HT1080 (cell line): ENCODE data around the gene PDE11A. TPM values are rescaled to one million over a fixed set of nuclear protein-coding genes. Genes with fewer than 3 reads are reported as not detected.

Experiments
- DNase-seq: peaks from one replicate; pipeline ENCODE4 v3.0.0-alpha.2; 2015; ENCODE audit warnings: low read depth
- total RNA-seq: library from RNA; depleted of rRNA; stranded (reverse); fragments of >200 nt; shearing (Covaris generic); gene quantifications from 2 replicates; pipeline ENCODE4 v1.2.3, GENCODE V29; 2014

Gene PDE11A
- total RNA-seq, 1 experiment from 2014 or later = 0.42 TPM

GRCh38 chr2:177602611-177603164, 469.9 kb downstream of the PDE11A start:
- DNase-seq = no peak

- no peak for DNase-seq
Observed at GRCh38 chr2:177600917-177601316, 471.7 kb downstream of the PDE11A start.

DNA sequence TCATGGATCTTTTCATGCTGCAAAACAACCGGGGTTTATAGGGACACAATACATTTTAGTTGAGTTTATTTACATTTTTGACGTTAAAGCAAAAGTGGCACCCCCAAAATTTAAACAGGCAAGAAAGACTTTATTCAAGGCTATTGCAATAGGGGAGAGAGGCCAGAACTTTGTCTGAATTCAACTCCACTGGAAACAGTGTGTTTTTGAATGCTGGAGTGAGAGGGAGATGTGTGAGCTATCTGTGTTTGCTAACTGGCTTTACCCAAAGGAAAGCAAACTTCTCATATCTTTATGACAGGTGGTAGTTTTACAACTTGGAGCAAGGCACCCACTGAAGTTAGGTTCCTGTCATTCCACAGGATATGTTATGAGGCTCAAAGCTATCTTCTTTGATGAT, 472.6 kb downstream of the PDE11A start:
- no peak for DNase-seq

- peak; percentile 13 for DNase-seq
Observed at GRCh38 chr2:177599139-177599688, 473.4 kb downstream of the PDE11A start.

DNA sequence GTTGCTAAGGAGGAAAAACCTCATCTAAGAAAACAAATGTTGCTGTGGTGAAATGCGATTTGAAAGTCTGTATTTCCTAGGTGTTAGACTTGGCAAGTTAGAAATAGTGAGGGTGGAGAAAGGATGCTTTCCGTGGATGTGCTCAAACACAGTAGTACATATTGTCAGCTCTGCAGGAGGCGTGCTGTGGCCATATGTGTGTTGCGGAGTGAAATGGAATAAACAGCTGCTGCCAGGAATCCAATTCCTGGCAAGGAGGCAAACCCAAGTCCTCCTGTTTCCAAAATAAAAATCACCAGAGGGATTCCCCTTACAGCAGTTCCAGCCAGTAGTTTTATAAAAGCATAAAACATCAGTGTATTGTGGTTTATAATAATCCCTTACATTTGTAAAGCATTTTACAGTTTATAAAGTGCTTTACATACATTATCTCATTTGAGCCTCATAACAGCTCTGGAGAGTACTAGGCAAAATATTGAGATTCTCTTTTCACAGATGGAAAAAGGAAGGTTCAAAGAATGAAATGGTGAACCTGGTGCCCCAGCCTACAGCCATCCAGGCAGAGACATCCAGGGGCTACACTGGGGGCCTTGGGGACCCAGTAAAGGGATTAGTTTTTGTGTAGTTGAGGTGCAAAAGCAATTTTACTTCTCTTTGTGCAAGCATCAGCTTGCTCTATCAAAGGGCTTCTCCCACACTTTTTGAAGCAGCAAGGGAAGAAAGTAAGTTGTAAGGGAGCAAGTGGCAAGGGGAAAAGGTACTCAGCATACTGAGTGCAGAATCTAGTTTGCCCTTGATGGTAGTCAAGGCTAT, 474.0 kb downstream of the PDE11A start:
- no peak for DNase-seq

DNA sequence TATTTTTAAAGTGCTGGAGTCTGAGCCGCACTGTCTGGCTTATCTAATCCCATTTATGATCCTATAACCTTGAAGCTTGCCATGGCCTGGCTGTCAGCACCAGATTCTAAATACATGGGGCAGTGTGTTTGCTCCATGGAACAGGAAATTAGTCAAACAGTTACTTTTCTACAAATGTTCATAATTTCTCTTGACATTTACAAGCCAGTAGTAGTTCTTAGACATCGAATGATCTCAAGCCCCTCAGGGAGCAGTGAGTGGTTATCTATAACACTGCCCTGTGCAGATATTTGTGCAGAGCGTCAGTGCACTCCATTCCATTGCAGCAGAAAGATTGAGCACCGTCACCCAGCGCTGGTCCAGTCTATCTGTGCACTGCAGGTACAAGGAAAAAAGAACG, 474.8 kb downstream of the PDE11A start:
- DNase-seq = no peak

GRCh38 chr2:177596866-177597265, 475.7 kb downstream of the PDE11A start:
- DNase-seq = no peak

DNA sequence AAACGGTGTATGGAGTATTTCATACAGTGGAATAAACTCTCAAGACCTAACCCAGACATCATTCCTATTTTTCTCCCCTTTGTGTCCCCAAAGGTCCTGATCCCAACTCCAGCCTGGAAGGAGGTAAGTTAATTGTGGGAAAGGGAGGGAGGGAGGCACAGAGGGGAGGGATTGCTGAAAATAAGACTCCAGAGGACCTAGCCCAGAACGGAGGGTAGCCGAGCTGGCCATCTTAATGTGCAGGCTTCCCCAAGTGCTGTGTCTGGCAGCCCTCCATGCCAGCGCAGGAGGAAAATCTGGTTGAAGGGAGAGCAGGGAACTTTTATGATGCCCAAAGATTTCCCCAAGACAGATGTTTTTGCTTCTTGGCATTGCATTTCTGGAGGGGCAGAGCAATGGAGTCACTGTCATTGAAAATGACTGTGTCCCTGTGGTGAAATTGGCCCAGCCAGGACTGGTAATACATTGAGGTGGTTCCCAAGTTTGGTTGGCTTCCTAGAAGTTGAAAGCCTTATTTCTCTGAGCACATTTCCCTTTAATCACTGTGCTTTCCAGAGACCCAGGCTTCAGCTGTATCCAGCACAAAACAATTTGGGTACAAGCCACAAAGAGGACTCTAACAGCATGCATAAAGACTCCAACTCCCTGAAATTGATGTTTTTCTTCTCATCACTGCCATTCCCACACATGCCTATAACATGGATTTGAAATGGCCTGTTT, 477.3 kb downstream of the PDE11A start:
- DNase-seq = no peak

DNA sequence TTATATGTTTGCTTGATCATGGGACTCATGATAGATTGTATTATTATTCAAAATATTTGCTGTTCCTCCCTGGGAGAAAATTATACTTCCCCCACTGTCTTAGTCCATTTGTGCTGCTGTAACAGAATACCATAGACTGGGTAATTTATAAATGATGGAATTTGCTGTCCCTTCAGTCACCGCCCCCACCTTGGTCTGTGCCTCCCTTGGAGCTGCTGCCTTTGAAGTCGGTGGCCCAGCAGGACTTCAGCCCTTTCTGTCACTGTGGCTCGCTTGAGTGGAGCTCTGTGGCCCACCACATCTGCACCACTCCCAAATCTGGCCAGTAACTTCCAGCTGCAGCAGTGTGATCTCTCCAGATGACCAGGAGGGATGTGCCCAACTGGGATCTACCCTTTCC, 479.2 kb downstream of the PDE11A start:
- DNase-seq = no peak

- DNase-seq = no peak
Observed at GRCh38 chr2:177592945-177593344, 479.6 kb downstream of the PDE11A start.

DNA sequence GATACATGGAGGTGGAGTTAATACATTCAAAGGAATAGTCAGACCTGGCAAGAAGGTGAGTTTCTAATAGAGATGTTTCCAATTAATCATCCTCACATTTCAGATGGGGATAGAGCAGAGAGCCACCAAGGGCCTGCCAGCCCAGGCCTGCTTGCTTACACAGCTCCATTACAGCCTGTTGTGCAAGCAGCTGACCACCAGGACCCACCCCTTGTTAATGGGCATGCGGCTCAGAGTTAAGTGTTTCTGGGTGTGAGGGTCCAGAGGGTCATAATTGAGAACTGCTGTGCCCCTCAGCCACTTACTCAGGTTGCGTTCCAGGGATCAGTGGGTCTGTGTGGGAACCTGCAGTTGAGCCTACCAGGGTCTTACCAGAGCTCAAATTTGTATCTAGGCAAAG, 480.2 kb downstream of the PDE11A start:
- no peak for DNase-seq

DNA sequence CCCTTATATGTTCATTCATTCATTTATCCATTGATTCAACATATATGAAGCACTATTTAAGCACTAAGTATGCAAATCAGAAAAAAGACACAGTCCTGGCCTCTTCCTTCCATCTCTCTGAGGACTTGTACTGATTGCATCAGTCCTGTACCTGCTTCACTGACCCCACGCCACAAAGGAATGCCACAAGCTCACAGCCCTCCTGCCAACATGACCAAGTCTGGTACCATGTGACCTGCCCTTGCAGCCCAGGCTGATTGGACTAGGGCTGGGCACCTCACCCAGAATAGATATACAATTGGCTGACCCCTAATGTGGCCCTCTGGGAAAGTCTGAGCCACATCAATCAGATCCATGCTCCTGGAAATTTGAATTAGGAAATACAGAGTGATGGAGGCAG, 483.4 kb downstream of the PDE11A start:
- DNase-seq = no peak

GRCh38 chr2:177588671-177589070, 483.9 kb downstream of the PDE11A start:
- DNase-seq = no peak

DNA sequence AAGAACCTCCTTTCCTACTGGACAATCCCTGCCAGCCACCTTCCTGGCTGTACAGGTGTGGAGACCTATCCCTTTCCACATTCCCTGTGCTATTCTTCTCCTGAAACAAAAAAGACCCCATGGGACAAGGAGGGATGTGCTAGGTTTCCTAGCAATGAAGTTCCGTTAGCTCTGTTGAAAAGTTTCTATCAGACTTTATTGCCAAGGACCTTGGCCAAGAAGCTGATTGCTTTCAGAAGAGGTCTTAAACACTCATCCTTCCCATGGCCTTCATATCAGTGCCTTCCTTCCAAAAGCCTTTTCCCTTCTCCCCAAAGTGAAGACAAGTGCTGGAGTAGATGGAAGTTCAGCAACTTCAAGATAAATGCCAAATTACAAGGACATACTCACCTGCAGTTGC, 485.2 kb downstream of the PDE11A start:
- DNase-seq = no peak

DNA sequence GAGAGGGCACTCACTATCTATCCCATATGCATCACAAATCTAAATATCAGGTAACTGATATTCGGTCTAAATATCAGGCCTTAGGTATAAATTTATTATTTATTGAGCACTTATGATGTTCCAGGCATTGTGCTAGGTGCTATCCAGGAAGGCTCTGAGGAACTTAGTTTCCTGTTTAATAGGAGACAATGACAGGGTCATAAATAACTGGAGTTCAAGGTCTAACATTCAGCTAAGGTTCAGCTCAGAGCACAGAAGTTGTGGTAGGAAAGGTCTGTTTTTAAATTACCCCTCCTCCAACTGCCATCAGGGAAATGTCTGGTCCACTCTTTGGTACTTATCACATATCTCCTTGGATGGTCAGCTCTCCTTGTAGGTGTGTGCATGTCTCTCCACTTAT, 486.4 kb downstream of the PDE11A start:
- DNase-seq = no peak

DNA sequence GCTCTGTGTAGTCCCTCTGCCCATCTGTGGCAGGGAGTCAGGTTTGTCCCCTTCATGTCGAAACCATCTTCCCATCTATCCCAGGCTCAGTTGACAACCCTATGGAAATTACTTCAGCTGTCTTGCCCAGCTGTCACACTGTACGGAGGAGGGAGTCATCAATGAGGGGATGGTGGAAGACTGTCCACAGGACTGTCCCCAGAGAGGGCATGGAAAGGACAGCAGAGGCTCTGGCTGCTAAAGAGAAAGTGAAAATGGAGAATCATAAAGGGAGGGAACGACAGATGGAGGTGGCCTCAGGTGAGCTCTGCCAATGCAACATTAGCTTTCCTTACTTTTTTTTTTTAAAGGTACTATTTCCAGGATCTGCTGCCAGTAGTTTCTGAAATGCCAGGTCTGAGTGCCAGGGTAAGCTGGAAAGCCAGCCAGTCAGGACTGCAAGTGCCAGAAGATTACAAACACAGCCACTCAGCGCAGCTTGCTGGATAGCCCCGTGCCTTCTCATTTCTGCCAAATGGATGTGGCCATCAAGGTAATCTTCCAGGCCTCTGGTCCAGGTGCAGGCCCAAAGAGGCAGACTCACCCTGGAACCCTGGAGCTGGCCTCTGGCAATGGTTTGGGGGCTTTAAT, 487.2 kb downstream of the PDE11A start:
- no peak for DNase-seq

- no peak for DNase-seq
Observed at GRCh38 chr2:177584030-177584692, 488.4 kb downstream of the PDE11A start.

DNA sequence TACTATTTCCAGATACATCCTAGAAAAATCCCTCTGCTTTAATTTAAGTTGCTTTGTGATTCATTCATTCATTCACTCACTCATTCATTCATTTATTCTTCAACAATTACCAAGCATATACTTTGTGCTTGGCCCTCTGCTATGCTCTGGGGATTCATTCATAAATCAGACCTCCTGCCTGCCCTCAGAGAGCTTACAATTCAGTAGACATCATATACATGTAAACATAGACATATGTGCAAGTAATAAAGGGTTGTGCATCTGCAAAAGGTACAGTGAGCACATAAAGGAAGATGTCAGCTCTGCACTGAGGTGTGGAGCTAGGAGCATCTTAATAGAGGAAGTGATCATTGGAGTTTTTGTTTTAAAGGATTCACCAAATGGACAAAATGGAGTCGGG, 490.6 kb downstream of the PDE11A start:
- DNase-seq = no peak

GRCh38 chr2:177579486-177580036, 493.0 kb downstream of the PDE11A start:
- DNase-seq = no peak

- DNase-seq = no peak
Observed at GRCh38 chr2:177578454-177578853, 494.1 kb downstream of the PDE11A start.

- DNase-seq = no peak
Observed at GRCh38 chr2:177577075-177577474, 495.5 kb downstream of the PDE11A start.
